Retina (tissue), 1 donor: ENCODE data around the gene VSX2.

Source experiments
- DNase-seq: peaks from one replicate; pipeline ENCODE4 v3.0.0-alpha.2; 2016

Gene VSX2

GRCh38 chr14:74302634-74303569 lies 63.7 kb downstream of the VSX2 start, which contains the start of gene ABCD4:
ABCD4 (minus strand) TSS chr14:74302934; CDS start chr14:74302912, 22 bp downstream.
- DNase-seq = peak; percentile 97

GRCh38 chr14:74308695-74309094 lies 69.4 kb downstream of the VSX2 start:
- no peak for DNase-seq

- no peak for DNase-seq
Measured at GRCh38 chr14:74309125-74310022, 70.1 kb downstream of the VSX2 start.

GRCh38 chr14:74312161-74312560 lies 72.9 kb downstream of the VSX2 start:
- no peak for DNase-seq
